GM12878 (cell line): ENCODE results near the gene SALL4. TPM values are rescaled to one million over a fixed set of nuclear protein-coding genes. Genes with fewer than 3 reads are reported as not detected.
A peak's percentile ranks its signal among the peaks of the same experiment; 100 is the strongest.

Source experiments
- ATAC-seq: fragments of 200-7000 bp; cut with Tn5 transposase; 3 replicates; pipeline ENCODE4 v1.9.1; 2020; ENCODE audit warnings: mild to moderate bottlenecking, moderate library complexity
- BruUV-seq: library from RNA; stranded (reverse); fragments of 400-500 nt; replicated peaks from 2 replicates; lab custom pipeline; 2021; lab: Mats Ljungman, UMichigan
- CTCF ChIA-PET: fragments of 300-600 bp; sonication (Branson Sonifier 250); formaldehyde crosslinking; extraction: SDS; loops from one replicate; lab custom pipeline; 2021; ENCODE audit warnings: inconsistent platforms; lab: Yijun Ruan, JAX
- POLR2A ChIA-PET: fragments of 350-600 bp; formaldehyde crosslinking; extraction: SDS; loops from one replicate; lab custom pipeline; 2021; ENCODE audit warnings: inconsistent platforms; lab: Charles Lee
- RAD21 ChIA-PET: fragments of 300-600 bp; sonication (Branson Sonifier 250); formaldehyde crosslinking; loops from one replicate; lab custom pipeline; 2023; ENCODE audit warnings: antibody characterized with exemption; ENCODE audit not compliant: unreplicated experiment; lab: Charles Lee
- SMC1A ChIA-PET: fragments of 300-600 bp; sonication (Branson Sonifier 250); formaldehyde crosslinking; loops from one replicate; lab custom pipeline; 2023; ENCODE audit not compliant: unreplicated experiment, uncharacterized antibody; lab: Charles Lee
- DNase-seq: peaks from one replicate; pipeline ENCODE4 v3.0.0-alpha.2; 2011; ENCODE audit warnings: low read depth, low spot score
- FAIRE-seq: peaks from 3 replicates; lab custom pipeline; 2011; peaks lifted over from hg19 to GRCh38; lab: Jason Lieb, UNC
- H2AFZ ChIP-seq: 2 replicates; pipeline ENCODE4 v1.6.0; 2011; ENCODE audit warnings: low read depth, low read length, control low read depth; ENCODE audit not compliant: control insufficient read depth
- H3K27ac ChIP-seq: 2 replicates; pipeline ENCODE4 v1.5.1; 2011; ENCODE audit warnings: control low read depth; ENCODE audit not compliant: control insufficient read depth, insufficient read depth
- H3K27me3 ChIP-seq, 2 experiments: replicated peaks in 1 of 2; 2 replicates each; pipeline versions ENCODE4 v1.6.0 to v1.6.1; 2011; ENCODE audit warnings: low read length in 1 of 2; ENCODE audit not compliant: control insufficient read depth in 2 of 2, insufficient read depth in 2 of 2
- H3K36me3 ChIP-seq, 2 experiments: 2 replicates each; pipeline ENCODE4 v1.5.1; 2011; ENCODE audit warnings: low read length in 1 of 2; ENCODE audit not compliant: control insufficient read depth in 2 of 2, insufficient read depth in 2 of 2
- H3K4me1 ChIP-seq: 2 replicates; pipeline ENCODE4 v1.6.1; 2011; ENCODE audit warnings: mild to moderate bottlenecking, low read length, moderate library complexity, mixed read lengths; ENCODE audit not compliant: control insufficient read depth, insufficient read depth
- H3K4me2 ChIP-seq: 2 replicates; pipeline ENCODE4 v1.6.0; 2011; ENCODE audit warnings: control low read depth; ENCODE audit not compliant: control insufficient read depth, insufficient read depth
- H3K4me3 ChIP-seq: fragments of 200-600 bp; sonication (generic); 2 replicates; pipeline ENCODE4 v1.5.1; 2016
- H3K79me2 ChIP-seq: 2 replicates; pipeline ENCODE4 v1.6.0; 2011; ENCODE audit warnings: low read length; ENCODE audit not compliant: control insufficient read depth, insufficient read depth
- H3K9ac ChIP-seq: 2 replicates; pipeline ENCODE4 v1.8.0; 2011; ENCODE audit warnings: low read length, control low read depth, mixed read lengths; ENCODE audit not compliant: control insufficient read depth, insufficient read depth
- H3K9me3 ChIP-seq: replicated peaks from 3 replicates; pipeline ENCODE4 v1.5.1; 2011; ENCODE audit warnings: mild to moderate bottlenecking, low read length; ENCODE audit not compliant: control insufficient read depth, insufficient read depth
- H4K20me1 ChIP-seq: 2 replicates; pipeline ENCODE4 v1.6.0; 2011; ENCODE audit not compliant: control insufficient read depth, insufficient read depth
- BMI1 ChIP-seq: fragments of 450-650 bp; IDR thresholded peaks from 2 replicates; pipeline ENCODE4 v1.6.1; 2016; ENCODE audit warnings: mild to moderate bottlenecking, moderate library complexity, borderline replicate concordance
- IKZF2 ChIP-seq, 2 experiments: fragments of 450-650 bp; IDR thresholded peaks; 2 replicates each; pipeline ENCODE4 v1.6.1; 2017; ENCODE audit warnings: mild to moderate bottlenecking in 2 of 2, moderate library complexity in 2 of 2
- MTA2 ChIP-seq: fragments of 450-650 bp; IDR thresholded peaks from 2 replicates; pipeline ENCODE4 v1.6.1; 2016; ENCODE audit warnings: low read depth, mild to moderate bottlenecking, moderate library complexity
- RFX5 ChIP-seq: IDR thresholded peaks from 2 replicates; pipeline ENCODE4 v1.6.1; 2011; ENCODE audit warnings: low read depth, low read length, improper control_type of control experiment
- TBL1XR1 ChIP-seq: IDR thresholded peaks from 2 replicates; pipeline ENCODE4 v1.6.1; 2012; ENCODE audit warnings: low read depth, low read length, improper control_type of control experiment
- ZNF207 ChIP-seq: fragments of 450-650 bp; IDR thresholded peaks from 2 replicates; pipeline ENCODE4 v1.6.1; 2014; ENCODE audit warnings: antibody characterized with exemption, mild to moderate bottlenecking, borderline replicate concordance
- WGBS: methylation state at CpG from one replicate; pipeline ENCODE4 v1.1.6; 2016; ENCODE audit warnings: low lambda C conversion rate; ENCODE audit not compliant: insufficient replicate concordance, insufficient coverage; ENCODE audit errors: missing lambda C conversion rate; 5-methylcytosine and 5-hydroxymethylcytosine counted together
- in situ Hi-C: fragments of 300-500 bp; cut with MboI; formaldehyde crosslinking; loops from 9 replicates; pipeline ENCODE4 v1.14.3; 2018; ENCODE audit warnings: mixed read lengths
- intact Hi-C: fragments of 100-400 bp; cut with micrococcal nuclease; formaldehyde crosslinking; loops from one replicate; pipeline ENCODE4 v1.14.2; 2022; ENCODE audit not compliant: unreplicated experiment
- polyA plus RNA-seq, 11 experiments: library from polyadenylated mRNA; depleted of rRNA in 4 of 11; unstranded in 6 of 11; stranded (reverse) in 5 of 11; fragments of >200 nt; fragmentation: Nextera tagmentation in 4 of 11; fragmentation: Illumina TruSeq in 1 of 11; extraction: Ambion mirVana in 4 of 11; extraction: Trizol in 1 of 11; gene quantifications; 1 replicate in 1 of 11; 2 replicates in 10 of 11; pipeline versions ENCODE4 v1.2.1 to v1.2.3, GENCODE V29; 2011 to 2016; ENCODE audit warnings: inconsistent platforms in 2 of 11, missing spikeins in 2 of 11, low read depth in 1 of 11
- total RNA-seq, 4 experiments: library from RNA; depleted of rRNA in 3 of 4; stranded (reverse); fragments of >200 nt in 3 of 4; fragmentation: Illumina TruSeq in 1 of 4; extraction: Trizol in 1 of 4; gene quantifications; 2 replicates each; pipeline versions ENCODE4 v1.2.1 to v1.2.3, GENCODE V29; 2013 to 2021

SALL4 gene
- total and polyA plus RNA-seq, 10 of the 15 experiments (the other 5 are each of a cell fraction or from before 2014, with no cell fraction given) = 0.08 to 1.1 (median 0.23) TPM; not detected in 7

GRCh38 chr20:51801122-51801822 is 1.0 kb downstream of the SALL4 start:
- RAD21 ChIA-PET = no interaction called here
- CTCF ChIA-PET = interaction anchor here (0.9 to 1.6 kb wide), 2 partner anchors 19 to 101 kb away, joined by 4 to 6 read pairs; no protein-coding TSS in a partner anchor
- TF ChIP-seq TBL1XR1 (no peak), BMI1 (no peak), ZNF207 (no peak), IKZF2 (IDR thresholded peaks at IDR 0.05) (no peak)
- in situ Hi-C loops = no loop called here
- Histone ChIP-seq H3K79me2 (no peaks in the 10 kb centered on the region), H4K20me1 (no peaks in the 10 kb centered on the region), H3K4me3 (no peak overlapping the region), H3K27me3 (peaks cover 5 to 15% of the 10 kb centered on the region in 2 experiments), H2AFZ (no peak overlapping the region), H3K9ac (no peak overlapping the region), H3K4me1 (no peaks in the 10 kb centered on the region), H3K27ac (no peak overlapping the region), H3K36me3 (no peaks in the 10 kb centered on the region), H3K9me3 (no peaks in the 10 kb centered on the region), H3K4me2 (peak overlapping the region; percentile 31; the same call in 1 of the 2 replicates)
- no peak for ATAC-seq
- SMC1A ChIA-PET = no interaction called here
- POLR2A ChIA-PET = no interaction called here
- no peak for DNase-seq
- WGBS = 47% methylated on average over 48 of the region's 59 CpGs
- BruUV-seq = no TSS peak
- intact Hi-C loops = no loop called here
- FAIRE-seq = no peak

- no peak overlapping the region for H3K27ac ChIP-seq
- no peak overlapping the region for H3K9ac ChIP-seq
- SMC1A ChIA-PET = no interaction called here
- no peak for ATAC-seq
- in situ Hi-C loops (no loop called here), intact Hi-C loops (no loop called here)
- peak overlapping the region; percentile 31; the same call in 1 of the 2 replicates for H3K4me2 ChIP-seq
- no peak overlapping the region for H2AFZ ChIP-seq
- H3K9me3 ChIP-seq = no peaks in the 10 kb centered on the region
- H3K4me1 ChIP-seq = no peaks in the 10 kb centered on the region
- no peaks in the 10 kb centered on the region for H3K36me3 ChIP-seq
- peaks cover 5 to 15% of the 10 kb centered on the region in 2 experiments for H3K27me3 ChIP-seq
- H3K4me3 ChIP-seq = no peak overlapping the region
- no peak for TF ChIP-seq RFX5
- TF ChIP-seq MTA2 = no peak
- POLR2A ChIA-PET = no interaction called here
- no peak for FAIRE-seq
- RAD21 ChIA-PET = no interaction called here
- BruUV-seq = no TSS peak
- DNase-seq = no peak
- H3K79me2 ChIP-seq = no peaks in the 10 kb centered on the region
- WGBS = 36% methylated on average over 18 of the region's 18 CpGs
- no peaks in the 10 kb centered on the region for H4K20me1 ChIP-seq
- CTCF ChIA-PET = interaction anchor here (0.9 to 1.6 kb wide), 2 partner anchors 19 to 100 kb away, joined by 4 to 6 read pairs; no protein-coding TSS in a partner anchor
These were observed 1.5 kb downstream of the SALL4 start for GRCh38 chr20:51800872-51801121.
